Endothelial cell of umbilical vein (primary cell): ENCODE results near the gene GSE1.

Source experiments
- EZH2 ChIP-seq: IDR thresholded peaks from 2 replicates; pipeline ENCODE4 v1.6.1; 2012; ENCODE audit warnings: borderline replicate concordance, low read depth, mild to moderate bottlenecking, moderate library complexity, low read length, inconsistent platforms; ENCODE audit not compliant: severe bottlenecking
- FOS ChIP-seq: IDR thresholded peaks from 2 replicates; pipeline ENCODE4 v1.6.1; 2011; ENCODE audit warnings: mild to moderate bottlenecking, low read length, moderate library complexity, borderline replicate concordance; ENCODE audit not compliant: insufficient read depth
- GATA2 ChIP-seq: IDR thresholded peaks from 2 replicates; pipeline ENCODE4 v1.7.0; 2011; ENCODE audit warnings: low read depth, mild to moderate bottlenecking, moderate library complexity, mixed read lengths, low read length; ENCODE audit not compliant: insufficient read length, insufficient read depth
- POLR2A ChIP-seq: IDR thresholded peaks from 2 replicates; pipeline ENCODE4 v1.6.1; 2012; ENCODE audit warnings: low read depth, mild to moderate bottlenecking, control low read depth, low read length
- POLR2AphosphoS5 ChIP-seq: IDR thresholded peaks from 2 replicates; pipeline ENCODE4 v1.6.1; 2012; ENCODE audit warnings: low read depth, mild to moderate bottlenecking, control low read depth, low read length, moderate library complexity; ENCODE audit not compliant: insufficient read depth
- TF ChIP-seq, protein P1 (sequence below), 2 donors: IDR thresholded peaks; 1 replicate in 1 of 2; 2 replicates in 1 of 2; pipeline ENCODE4 v1.5.1; 2011; ENCODE audit warnings: low read length in 2 of 2, mild to moderate bottlenecking in 2 of 2, moderate library complexity in 2 of 2, control low read depth in 1 of 2, inconsistent platforms in 1 of 2, low read depth in 1 of 2; ENCODE audit not compliant: insufficient read depth in 1 of 2; ENCODE audit errors: extremely low read depth in 1 of 2

DNA sequence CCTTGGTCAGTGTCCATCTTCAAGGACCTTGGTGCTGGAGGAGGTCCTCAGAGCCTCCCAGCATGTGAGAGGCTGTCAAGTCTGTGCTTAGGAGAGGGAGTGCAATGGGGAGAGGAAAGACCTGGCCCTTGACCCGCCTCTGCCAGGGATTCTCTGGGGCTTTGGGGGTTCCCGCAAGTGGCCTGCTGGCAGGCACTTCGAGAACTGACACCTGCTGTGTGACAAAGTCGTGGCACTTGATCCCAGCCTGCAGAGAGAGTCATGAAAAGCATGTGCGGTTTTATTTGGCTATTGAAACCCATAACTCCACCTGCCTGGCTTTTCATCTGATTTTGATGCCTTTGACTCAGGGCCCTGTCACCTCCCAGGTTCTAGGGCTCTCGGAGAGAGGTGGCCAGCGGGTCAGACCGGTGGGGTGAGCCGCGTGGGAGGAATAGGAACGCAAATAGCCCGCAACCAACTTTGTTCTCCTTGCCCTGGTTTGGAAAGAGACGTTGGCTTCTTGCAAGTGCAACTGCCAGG, 42.8 kb upstream of the GSE1 start:
- TF ChIP-seq POLR2AphosphoS5 (no peak), EZH2 (no peak), POLR2A (no peak), FOS (no peak), GATA2 (no peak)
- TF ChIP-seq, protein P1, sequence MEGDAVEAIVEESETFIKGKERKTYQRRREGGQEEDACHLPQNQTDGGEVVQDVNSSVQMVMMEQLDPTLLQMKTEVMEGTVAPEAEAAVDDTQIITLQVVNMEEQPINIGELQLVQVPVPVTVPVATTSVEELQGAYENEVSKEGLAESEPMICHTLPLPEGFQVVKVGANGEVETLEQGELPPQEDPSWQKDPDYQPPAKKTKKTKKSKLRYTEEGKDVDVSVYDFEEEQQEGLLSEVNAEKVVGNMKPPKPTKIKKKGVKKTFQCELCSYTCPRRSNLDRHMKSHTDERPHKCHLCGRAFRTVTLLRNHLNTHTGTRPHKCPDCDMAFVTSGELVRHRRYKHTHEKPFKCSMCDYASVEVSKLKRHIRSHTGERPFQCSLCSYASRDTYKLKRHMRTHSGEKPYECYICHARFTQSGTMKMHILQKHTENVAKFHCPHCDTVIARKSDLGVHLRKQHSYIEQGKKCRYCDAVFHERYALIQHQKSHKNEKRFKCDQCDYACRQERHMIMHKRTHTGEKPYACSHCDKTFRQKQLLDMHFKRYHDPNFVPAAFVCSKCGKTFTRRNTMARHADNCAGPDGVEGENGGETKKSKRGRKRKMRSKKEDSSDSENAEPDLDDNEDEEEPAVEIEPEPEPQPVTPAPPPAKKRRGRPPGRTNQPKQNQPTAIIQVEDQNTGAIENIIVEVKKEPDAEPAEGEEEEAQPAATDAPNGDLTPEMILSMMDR (IDR thresholded peaks at IDR 0.05; ENCODE audit: extremely low read depth in 1 of 2, insufficient read depth in 1 of 2, low read depth in 1 of 2, low read length in 2 of 2), result no peak
